H7 (cell line): ENCODE data around the gene WDFY4. TPM values are rescaled to one million over a fixed set of nuclear protein-coding genes. Genes with fewer than 3 reads are reported as not detected.
A peak's percentile ranks its signal among the peaks of the same experiment; 100 is the strongest.

Source experiments
- DNase-seq: peaks from one replicate; pipeline ENCODE4 v3.0.0; 2012
- H3K27me3 ChIP-seq: 2 replicates; pipeline ENCODE4 v1.6.0; 2011; ENCODE audit warnings: mild to moderate bottlenecking, low read length; ENCODE audit not compliant: control insufficient read depth, insufficient read depth
- H3K36me3 ChIP-seq: replicated peaks from 2 replicates; pipeline ENCODE4 v1.5.1; 2011; ENCODE audit warnings: low read length; ENCODE audit not compliant: control insufficient read depth, insufficient read depth
- H3K4me3 ChIP-seq: 2 replicates; pipeline ENCODE4 v1.5.1; 2011; ENCODE audit warnings: low read depth, mild to moderate bottlenecking, control low read depth, low read length, moderate library complexity; ENCODE audit not compliant: insufficient read depth
- total RNA-seq: library from RNA; depleted of rRNA; stranded (reverse); fragments of >200 nt; shearing (Covaris generic); gene quantifications from 2 replicates; pipeline ENCODE4 v1.2.3, GENCODE V29; 2014

Gene WDFY4
- total RNA-seq, 1 experiment from 2014 or later = not detected

GRCh38 chr10:48670978-48671913 lies 13.4 kb upstream of the WDFY4 start:
- DNase-seq = peak; percentile 83
- no peaks in the 10 kb centered on the region for H3K36me3 ChIP-seq
- H3K27me3 ChIP-seq = no peaks in the 10 kb centered on the region
- peak overlapping the region; percentile 27 for H3K4me3 ChIP-seq

- H3K36me3 ChIP-seq = no peaks in the 10 kb centered on the region
- DNase-seq = no peak
- peak overlapping the region; percentile 27 for H3K4me3 ChIP-seq
- no peaks in the 10 kb centered on the region for H3K27me3 ChIP-seq
These were observed 12.6 kb upstream of the WDFY4 start for GRCh38 chr10:48671914-48672595.

- Histone ChIP-seq H3K36me3 (no peaks in the 10 kb centered on the region), H3K27me3 (no peaks in the 10 kb centered on the region), H3K4me3 (no peak overlapping the region)
- no peak for DNase-seq
These were observed 11.9 kb upstream of the WDFY4 start for GRCh38 chr10:48672596-48673265.

- Histone ChIP-seq H3K4me3 (no peak overlapping the region), H3K36me3 (no peaks in the 10 kb centered on the region), H3K27me3 (no peaks in the 10 kb centered on the region)
- DNase-seq = no peak
These were observed 7.0 kb upstream of the WDFY4 start for GRCh38 chr10:48677625-48678024.

- Histone ChIP-seq H3K27me3 (no peaks in the 10 kb centered on the region), H3K4me3 (no peak overlapping the region), H3K36me3 (no peaks in the 10 kb centered on the region)
- no peak for DNase-seq
These were observed 6.6 kb upstream of the WDFY4 start for GRCh38 chr10:48678041-48678440.

GRCh38 chr10:48681740-48682139 lies 2.9 kb upstream of the WDFY4 start:
- DNase-seq = no peak
- Histone ChIP-seq H3K36me3 (no peaks in the 10 kb centered on the region), H3K4me3 (no peak overlapping the region), H3K27me3 (no peaks in the 10 kb centered on the region)

GRCh38 chr10:48682265-48682664 lies 2.4 kb upstream of the WDFY4 start:
- Histone ChIP-seq H3K27me3 (no peaks in the 10 kb centered on the region), H3K4me3 (no peak overlapping the region), H3K36me3 (no peaks in the 10 kb centered on the region)
- DNase-seq = no peak

GRCh38 chr10:48683424-48683823 lies 1.2 kb upstream of the WDFY4 start:
- no peak overlapping the region for H3K4me3 ChIP-seq
- no peaks in the 10 kb centered on the region for H3K27me3 ChIP-seq
- no peaks in the 10 kb centered on the region for H3K36me3 ChIP-seq
- DNase-seq = no peak

GRCh38 chr10:48683868-48684267 lies 805 bp upstream of the WDFY4 start:
- Histone ChIP-seq H3K36me3 (no peaks in the 10 kb centered on the region), H3K4me3 (no peak overlapping the region), H3K27me3 (no peaks in the 10 kb centered on the region)
- DNase-seq = no peak

GRCh38 chr10:48684463-48684791 lies 246 bp upstream of the WDFY4 start:
- Histone ChIP-seq H3K27me3 (no peaks in the 10 kb centered on the region), H3K4me3 (no peak overlapping the region), H3K36me3 (no peaks in the 10 kb centered on the region)
- DNase-seq = no peak

- H3K27me3 ChIP-seq = no peaks in the 10 kb centered on the region
- no peaks in the 10 kb centered on the region for H3K36me3 ChIP-seq
- no peak for DNase-seq
- no peak overlapping the region for H3K4me3 ChIP-seq
These were observed 1.1 kb downstream of the WDFY4 start for GRCh38 chr10:48685731-48686130.

GRCh38 chr10:48690791-48691660 lies 6.4 kb downstream of the WDFY4 start:
- Histone ChIP-seq H3K36me3 (no peaks in the 10 kb centered on the region), H3K27me3 (no peaks in the 10 kb centered on the region), H3K4me3 (no peak overlapping the region)
- no peak for DNase-seq

- no peaks in the 10 kb centered on the region for H3K36me3 ChIP-seq
- H3K27me3 ChIP-seq = no peaks in the 10 kb centered on the region
- no peak overlapping the region for H3K4me3 ChIP-seq
- no peak for DNase-seq
These were observed 7.3 kb downstream of the WDFY4 start for GRCh38 chr10:48691812-48692528.

GRCh38 chr10:48692748-48693147 lies 8.1 kb downstream of the WDFY4 start:
- H3K27me3 ChIP-seq = no peaks in the 10 kb centered on the region

More at GRCh38 chr10:48692748-48693147, 8.1 kb downstream of the WDFY4 start:
- no peak for DNase-seq
- Histone ChIP-seq H3K4me3 (no peak overlapping the region), H3K36me3 (no peaks in the 10 kb centered on the region)
